GM19395 (cell line): ENCODE results near the gene CLPTM1L.
"Not testable (repeated sequence)": the region's sequence is repeated elsewhere in the genome, so short reads cannot be mapped to it uniquely, and the experiment has no call there.

ENCODE experiments used
- ATAC-seq: cut with Tn5 transposase; IDR thresholded peaks from one replicate; pipeline ENCODE4 v1.9.1; 2021; ENCODE audit warnings: mild to moderate bottlenecking, moderate library complexity; ENCODE audit not compliant: unreplicated experiment

CLPTM1L gene

DNA sequence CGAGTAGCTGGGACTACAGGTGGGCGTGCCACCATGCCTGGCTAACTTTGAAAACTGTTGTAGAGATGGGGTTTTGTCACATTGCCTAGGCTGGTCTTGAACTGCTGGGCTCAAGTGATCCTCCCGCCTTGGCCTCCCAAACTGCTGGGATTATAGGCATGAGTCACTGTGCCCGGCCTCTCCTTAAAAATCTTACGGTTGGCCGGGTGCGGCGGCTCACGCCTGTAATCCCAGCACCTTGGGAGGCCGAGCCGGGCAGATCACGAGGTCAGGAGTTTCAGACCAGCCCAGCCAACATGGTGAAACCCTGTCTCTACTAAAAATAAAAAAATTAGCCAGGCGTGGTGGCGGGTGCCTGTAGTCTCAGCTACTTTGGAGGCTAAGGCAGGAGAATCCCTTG is 2.2 kb downstream of the CLPTM1L start:
- ATAC-seq, result not testable (repeated sequence)

DNA sequence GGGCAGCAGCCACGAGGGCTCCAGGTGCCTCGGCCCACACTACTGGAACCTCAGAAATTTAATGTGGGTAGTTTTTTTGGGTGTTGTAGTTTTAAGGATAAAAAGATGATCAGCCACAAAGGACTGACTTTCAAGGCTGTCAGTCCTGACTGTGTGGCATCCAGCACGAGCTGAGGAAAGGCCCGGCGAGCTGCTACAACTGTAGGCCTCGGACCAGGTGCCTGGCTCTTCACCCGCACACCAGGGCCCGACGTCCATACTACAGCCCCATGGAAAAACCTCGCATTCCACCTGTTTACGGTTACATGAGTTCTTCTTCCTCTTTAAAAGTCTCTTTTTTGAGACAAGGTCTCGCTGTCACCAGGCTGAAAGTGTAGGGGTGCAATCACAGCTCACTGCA is 2.6 kb downstream of the CLPTM1L start:
- no peak for ATAC-seq

DNA sequence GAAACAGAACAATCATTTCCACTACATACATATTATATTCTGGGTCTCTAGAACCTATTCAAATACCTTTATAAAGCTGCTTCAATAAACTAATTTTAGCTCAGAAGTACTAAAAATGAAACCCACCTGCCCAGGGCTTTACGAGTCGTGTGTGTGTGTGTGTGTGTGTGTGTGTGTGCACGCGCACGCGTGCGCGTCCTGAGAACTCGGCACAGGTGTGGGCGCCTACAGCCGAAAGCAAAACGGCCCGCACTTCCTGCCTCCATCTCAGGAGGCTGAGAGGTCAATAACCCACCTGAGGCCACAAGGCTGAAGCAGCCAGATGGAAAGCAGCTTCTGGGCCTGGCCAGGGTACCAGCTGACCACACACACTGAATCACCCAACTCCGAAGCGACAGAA is 3.0 kb downstream of the CLPTM1L start:
- ATAC-seq, result no peak

DNA sequence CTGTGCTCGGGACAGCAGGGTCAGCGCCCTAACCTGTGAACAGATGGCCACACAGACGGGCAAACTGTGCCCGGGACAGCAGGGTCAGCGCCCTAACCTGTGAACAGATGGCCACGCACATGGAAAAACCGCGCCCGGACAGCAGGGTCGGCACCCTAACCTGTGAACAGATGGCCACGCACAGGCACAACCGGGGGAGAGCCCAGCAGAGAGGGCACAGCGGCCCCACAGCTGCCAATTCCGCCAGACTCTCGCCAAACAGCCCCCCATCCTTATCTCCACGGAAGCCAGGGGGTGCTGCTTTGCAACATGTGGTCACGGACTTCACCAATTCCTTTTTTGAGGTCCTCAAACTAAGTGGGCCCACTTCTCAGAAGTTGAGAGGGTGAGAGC is 5.1 kb downstream of the CLPTM1L start:
- ATAC-seq, result not testable (repeated sequence)

DNA sequence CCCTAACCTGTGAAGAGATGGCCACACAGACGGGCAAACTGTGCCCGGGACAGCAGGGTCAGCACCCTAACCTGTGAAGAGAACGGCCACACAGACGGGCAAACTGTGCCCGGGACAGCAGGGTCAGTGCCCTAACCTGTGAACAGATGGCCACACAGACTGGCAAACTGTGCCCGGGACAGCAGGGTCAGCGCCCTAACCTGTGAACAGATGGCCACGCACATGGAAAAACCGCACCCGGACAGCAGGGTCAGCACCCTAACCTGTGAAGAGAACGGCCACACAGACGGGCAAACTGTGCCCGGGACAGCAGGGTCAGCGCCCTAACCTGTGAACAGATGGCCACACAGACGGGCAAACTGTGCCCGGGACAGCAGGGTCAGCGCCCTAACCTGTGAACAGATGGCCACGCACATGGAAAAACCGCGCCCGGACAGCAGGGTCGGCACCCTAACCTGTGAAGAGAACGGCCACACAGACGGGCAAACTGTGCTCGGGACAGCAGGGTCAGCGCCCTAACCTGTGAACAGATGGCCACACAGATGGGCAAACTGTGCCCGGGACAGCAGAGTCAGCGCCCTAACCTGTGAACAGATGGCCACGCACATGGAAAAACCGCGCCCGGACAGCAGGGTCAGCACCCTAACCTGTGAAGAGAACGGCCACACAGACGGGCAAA is 5.6 kb downstream of the CLPTM1L start:
- not testable (repeated sequence) for ATAC-seq

DNA sequence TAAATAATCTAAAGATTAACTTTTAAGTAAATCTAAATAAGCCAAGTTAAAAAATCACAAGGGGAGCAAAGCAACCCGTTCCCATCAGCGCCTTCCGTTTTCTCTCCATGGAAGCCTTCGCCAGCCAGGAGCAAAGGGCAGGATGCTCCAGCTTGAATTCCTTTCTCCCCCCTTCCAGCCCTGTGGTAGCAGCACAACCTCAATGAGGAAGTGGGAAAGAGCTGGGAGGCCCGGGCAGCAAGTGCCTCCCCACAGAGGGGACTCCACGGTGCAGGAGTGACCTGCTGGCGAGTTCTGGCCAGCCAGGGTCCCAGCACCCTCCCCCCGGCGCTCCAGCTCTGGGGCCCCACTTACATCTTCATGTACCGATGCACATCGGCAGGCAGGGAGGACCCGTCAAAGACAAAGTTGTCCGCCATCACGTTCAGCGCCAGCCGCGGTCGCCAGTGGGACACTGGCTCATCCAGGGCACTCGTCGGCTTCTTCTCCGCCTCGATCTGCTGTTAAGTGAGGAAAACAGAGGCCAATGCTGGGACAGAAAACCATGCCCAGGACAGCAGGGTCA is 6.3 kb downstream of the CLPTM1L start:
- no peak for ATAC-seq

DNA sequence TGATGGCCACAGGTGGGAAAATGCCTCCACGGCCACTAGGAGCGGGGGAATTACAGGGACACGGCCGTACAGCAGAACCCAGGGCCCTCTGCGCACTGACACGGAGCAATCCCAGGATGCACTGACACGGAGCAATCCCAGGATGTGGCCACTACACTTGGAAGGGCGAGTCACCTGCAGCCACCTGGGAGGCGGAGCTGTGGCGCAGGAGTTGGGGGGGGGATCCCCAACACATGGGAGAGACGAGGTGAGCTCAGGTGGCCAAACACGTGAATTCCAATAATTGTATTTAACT is 6.8 kb downstream of the CLPTM1L start:
- no peak for ATAC-seq

DNA sequence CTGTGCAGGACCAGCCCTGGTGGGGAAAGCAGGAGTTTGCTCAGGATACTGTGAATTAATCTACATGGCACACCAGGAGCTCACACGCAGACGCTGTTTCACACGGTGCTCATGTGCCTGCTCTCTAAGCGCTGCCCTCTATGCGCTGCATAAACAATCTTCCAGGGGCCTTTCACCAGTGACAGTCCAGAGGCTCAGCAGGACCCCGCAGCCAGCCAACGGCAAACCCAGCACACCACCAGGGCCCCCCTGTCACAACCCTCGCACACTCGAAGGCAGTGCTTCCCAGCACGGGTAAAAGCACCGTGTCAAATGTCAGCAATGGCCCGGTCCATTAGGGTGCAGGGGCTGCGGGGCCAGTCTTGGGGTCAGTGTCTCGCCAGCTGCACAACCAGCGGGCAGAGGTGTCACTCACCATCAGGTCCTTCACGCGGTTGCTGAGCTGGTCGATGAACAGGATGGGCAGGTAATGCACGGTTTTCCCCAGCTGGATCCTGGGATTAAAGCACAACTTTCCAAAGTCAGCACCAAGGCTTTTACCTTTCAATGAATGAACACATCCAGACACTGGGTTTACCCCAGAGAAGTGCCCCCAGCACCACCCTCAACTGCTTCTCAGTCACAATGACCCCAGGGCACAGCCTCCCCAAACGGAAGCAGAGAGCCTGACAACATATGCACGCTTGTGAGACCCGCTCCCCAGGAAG is 7.3 kb downstream of the CLPTM1L start:
- no peak for ATAC-seq

DNA sequence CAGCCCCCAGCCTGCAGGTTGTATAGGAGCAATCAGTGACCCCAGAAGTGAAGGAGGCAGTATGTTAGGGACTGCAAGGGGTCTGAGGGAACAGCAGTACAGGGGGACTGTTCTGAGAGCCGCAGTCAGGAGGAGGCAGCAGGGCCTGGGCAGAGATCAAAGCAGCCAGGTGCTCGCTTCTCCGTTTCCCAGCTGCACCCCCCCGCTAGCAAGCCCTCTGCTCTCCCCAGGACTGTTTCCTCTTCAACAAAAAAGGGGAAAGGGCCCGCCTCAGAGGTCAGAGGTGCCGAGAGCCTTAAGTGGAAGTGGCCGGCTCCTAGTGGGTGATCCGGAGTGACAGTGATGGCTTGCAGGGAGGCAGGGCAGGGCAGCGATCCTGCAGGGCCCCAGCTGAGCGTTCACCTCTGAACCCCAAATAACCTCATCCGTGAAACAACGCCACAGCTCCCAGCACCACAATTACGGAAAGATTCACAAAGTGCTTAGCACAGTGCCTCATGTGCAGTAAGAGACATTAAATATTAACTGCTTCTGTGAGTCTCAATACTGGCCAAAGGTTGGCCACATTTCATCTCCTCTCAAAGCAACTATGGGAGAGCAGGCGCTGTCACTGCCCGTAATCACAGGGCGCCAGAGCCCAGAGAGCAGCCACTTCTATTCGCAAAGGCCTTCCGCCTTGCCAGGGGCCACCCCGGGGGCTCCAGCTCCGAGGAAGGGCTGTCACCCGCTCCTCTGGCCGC is 8.0 kb downstream of the CLPTM1L start:
- no peak for ATAC-seq

DNA sequence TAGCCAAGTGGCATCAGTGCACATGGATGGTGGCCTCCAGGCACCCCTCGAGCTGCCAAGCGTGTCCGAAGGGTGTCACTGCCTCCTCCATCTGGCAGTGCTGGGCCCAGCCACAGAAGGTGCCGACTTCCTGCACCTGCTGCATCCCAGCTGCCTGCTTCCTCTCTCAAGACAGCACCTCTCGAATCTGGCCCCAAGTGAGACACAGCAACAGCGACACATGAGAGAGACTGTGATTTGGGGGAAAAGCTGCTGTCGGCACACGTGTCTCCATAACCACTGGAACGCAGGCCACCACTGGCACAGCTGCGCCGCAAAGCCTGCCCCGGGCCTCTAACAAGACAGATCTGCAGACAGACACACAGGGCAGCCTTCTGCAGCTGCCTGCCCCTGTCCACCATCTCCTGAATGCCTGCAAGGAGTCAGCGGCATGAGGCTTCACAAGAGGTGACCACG is 8.8 kb downstream of the CLPTM1L start:
- ATAC-seq, result no peak

DNA sequence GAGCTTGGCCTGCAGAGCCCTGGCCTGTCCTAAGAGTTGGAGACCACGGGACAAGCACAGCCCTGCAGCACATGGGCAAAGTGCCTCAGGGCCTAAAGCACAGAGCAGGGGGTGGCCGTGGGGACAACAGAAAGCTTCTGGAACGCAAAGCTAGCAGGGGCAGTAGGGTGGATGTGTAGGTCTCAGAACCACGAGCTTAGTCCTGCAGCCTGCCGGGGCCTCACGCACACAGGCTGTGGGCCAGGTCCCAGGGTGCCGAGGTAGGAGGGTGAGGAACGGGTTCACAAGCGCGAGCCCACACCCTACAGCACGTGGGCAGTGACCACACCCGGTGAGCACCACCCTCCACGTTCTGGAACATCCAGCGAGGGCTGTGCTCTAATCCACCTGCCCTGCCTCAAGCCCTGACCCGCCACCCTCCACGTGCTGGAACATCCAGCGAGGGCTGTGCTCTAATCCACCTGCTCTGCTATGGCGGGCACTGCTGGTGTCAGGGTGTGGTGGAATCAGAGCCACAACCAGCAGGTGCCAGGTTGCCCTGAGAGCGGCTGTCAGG is 9.3 kb downstream of the CLPTM1L start:
- no peak for ATAC-seq

DNA sequence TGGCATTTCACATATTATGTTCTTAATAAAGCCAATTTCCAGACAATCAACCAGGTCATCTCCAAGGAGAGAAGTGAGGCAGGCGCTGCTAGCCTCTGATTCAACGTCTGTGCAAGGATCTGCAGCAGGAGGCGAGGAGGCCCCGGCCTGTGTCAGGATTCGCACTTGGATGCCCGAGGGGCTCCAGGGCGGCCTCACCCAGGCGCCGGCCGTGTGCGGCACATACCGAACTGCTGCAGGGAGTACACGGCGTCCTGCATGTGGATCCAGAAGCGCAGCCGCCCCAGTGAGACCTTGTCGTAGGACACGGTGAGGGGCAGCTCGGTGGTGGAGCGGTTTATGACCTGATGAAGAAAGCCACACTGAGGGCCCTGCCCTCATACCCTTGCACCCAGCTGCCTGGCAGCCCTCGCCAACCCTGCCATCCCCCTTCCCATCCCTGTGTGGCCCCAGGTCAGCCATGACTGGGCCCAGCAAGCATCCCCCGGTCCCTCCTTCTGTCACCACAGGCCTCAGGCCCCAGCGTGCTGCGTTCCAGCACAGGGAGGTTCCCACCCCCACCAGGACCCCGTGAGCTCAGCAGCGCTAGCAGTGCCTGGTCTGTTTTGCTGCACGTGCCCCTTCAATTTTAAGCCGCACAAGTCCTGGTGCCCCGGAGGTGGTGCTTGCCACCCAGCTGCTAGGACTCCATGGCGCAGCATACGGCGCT is 9.9 kb downstream of the CLPTM1L start:
- ATAC-seq, result no peak

DNA sequence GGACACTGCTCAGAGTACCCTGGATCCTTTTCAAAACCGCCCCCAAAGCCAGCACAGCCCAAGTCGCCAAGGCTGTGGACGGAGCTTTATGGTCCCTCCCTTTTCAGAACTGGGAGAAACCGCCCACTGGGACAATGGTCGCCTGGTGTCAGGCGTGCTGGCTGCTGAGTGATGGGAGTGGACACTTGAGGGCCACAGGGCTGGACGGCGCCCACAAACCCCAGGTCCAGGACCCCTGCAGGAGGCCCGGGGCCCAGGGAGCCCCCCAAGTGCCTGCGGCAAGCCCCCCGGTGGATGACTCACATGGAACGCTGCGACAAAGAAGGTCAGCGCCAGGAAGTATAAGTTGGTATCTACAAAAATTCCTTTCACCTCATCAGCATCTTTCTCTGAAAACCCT is 10.9 kb downstream of the CLPTM1L start:
- no peak for ATAC-seq

DNA sequence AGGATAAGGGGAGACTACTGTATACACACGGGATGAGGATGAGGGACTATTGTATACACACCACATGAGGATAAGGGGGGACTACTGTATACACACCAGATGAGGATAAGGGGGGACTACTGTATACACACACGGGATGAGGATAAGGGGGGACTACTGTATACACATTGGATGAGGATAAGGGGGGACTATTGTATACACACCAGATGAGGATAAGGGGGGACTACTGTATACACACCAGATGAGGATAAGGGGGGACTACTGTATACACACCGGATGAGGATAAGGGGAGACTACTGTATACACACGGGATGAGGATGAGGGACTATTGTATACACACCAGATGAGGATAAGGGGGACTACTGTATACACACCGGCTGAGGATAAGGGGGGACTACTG is 11.6 kb downstream of the CLPTM1L start:
- not testable (repeated sequence) for ATAC-seq

DNA sequence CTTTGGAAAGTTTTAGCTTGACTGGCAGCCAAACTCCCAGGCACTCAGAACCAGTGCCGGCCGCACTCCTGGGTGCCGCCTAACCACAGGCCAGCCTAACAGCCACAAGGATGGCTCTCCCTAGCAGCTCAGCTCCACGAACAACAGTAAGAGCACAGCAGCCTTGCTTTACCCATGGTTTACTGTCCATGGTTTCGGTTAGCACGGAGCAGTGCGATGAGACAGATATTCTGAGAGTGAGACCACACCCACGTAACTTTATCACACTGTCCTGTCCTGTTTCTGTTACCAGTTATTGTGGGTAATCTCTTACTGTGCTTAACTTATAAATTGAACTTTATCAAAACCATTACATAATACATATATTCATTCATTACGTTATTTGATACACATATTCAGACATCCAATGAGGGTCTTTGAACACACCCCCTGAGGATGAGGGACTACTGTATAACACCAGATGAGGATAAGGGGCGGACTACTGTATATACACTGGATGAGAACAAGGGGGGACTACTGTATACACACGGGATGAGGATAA is 12.4 kb downstream of the CLPTM1L start:
- no peak for ATAC-seq

DNA sequence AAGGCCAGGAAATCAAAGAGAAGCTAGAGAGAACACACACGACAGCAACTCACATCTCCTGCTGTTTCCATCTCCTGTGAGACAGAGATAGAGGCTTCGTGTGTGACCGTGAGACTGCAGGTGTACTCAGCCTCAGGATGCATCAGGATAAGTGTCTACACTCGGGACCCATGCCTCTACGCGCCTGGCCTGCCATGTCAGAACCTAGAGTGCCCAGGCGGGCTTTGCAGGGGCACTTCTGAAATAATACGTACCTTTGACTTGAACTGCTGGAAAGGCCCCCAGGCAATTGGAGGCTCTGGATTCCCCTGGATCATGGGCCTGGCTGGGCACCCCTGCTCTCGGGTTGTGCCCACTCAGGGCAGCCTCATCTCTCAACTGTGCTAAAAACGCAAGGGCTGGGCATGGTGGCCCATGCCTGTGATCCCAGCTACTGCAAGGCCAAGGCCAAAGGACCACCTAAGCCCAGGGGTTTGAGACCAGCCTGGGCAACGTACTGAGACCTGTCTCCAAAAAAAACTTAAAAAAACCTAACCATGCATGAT is 13.0 kb downstream of the CLPTM1L start:
- ATAC-seq, result no peak

DNA sequence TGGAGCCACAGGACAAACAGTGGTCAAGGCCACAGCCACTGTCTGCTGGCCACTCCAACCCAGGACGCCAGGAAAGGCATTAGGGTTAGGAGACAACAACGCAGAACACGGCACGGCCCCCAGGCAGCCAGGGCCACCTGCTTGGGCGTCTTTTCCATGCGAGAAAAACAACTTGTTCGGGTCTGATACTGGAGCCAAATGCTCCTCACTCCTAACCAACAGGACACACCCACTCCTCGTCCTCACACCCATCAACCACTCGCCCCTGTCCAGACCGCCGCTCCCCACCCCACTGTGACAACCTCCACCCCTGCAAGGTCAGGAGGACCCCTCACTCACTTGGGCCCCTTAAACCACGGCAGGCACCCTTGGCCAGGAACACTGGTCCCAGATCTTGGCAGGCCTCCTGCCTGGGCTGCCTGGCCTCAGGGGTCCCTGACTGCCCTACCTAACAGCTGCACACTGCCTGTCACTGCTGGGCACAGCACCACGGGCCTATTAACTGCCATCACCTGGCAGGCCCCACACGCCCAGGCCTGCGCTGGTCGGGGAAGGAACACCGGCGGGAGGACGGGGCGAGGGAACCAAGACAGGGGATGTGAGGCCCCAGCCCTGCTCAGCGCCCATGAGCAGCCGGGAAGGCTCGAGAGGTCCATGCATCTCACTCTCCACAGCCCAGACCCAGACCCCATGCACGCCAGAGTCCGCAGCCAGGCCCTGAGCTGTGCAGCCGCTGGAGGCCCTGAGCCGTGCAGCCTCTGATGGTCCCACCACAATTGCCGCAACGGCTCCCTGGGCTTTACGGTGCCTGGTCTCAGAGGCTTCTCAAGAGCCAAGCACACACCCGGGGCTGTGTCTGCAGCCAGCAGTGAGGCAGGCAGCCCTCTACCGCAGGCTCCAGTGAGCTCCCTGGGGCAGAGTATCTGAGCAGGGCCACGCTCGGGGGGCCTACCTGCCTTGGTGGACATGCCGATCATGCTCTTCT is 13.8 kb downstream of the CLPTM1L start:
- ATAC-seq, result no peak

DNA sequence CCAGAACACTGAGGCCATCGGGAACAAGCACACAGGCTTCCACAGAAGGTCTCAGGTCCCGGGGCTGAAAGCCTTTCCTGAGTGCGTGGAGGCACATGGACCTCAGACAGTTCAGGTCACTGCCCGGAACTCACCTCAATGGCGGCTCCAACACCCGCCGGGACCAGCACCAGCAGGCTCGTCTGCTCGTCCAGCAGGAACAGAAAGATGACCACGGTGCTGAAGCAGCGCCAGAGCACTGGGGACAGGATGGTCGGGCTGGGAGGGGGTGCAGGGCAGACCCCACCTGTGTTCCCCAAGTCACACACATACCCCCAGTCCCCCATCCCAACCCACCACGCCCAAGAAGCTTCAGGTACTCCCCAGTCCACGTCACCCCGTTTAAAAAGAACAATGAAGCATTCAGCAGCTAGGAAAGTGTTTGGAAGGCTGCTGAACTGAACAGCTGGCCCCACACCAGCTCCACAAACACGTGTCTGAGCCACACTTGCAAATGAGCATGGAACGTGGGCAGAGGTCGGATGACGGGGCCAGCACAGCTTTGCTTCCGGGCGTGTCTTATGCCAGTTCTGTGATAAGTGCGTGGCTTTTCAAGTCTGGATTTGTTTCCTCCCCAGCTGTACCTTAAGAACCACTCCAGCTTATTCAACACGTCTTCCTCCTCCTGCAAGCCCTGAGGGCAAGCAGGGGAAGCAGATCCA is 14.6 kb downstream of the CLPTM1L start:
- ATAC-seq, result no peak
